GM21576 (cell line): Measurements from ENCODE around the gene MYH10.

Experiments
- ATAC-seq: cut with Tn5 transposase; IDR thresholded peaks from one replicate; pipeline ENCODE4 v1.9.1; 2021; ENCODE audit warnings: mild to moderate bottlenecking, moderate library complexity; ENCODE audit not compliant: unreplicated experiment

Gene MYH10

GRCh38 chr17:8499171-8499570 is 131.4 kb downstream of the MYH10 start:
- ATAC-seq: no peak

GRCh38 chr17:8496081-8496480 is 134.4 kb downstream of the MYH10 start:
- no peak for ATAC-seq

GRCh38 chr17:8494506-8495111 is 135.9 kb downstream of the MYH10 start:
- no peak for ATAC-seq

GRCh38 chr17:8494021-8494420 is 136.5 kb downstream of the MYH10 start:
- no peak for ATAC-seq

GRCh38 chr17:8492121-8492520 is 138.4 kb downstream of the MYH10 start:
- no peak for ATAC-seq

DNA sequence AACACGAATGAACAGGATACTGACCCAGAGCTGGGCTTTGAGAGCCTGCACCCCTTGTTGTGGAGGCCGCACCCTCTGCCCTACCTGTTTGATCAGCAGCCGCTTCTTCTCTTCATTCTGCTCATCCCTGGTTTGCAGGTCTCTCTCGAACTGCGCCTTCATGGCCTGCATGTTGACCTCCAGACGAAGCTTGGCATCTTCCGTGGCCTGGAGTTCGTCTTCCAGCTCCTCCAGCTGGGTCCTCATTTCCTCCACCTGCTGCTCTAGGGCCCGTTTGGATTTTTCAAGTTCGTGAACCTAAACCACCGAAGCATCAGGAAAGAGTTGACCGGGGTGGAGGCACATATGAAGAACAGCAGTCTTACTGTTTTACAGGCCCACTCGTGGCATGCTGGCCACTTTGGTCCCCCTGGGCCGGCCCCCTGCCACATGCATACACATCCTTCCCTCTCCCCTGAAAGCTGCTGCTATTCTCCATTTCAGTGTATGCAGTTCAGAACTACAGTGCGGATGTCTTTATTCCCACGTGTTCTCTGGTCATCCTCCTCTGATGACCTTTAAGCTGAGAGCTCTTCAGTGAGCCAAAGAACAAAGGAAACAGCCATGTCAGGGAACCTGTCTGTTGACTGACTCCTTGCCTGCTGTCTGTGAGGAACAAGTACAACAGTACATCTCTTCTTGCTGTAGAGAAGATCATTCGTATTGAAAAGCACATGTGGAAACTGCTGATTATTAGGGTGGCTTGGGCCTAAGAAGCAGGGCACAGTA is 140.1 kb downstream of the MYH10 start:
- ATAC-seq: no peak

DNA sequence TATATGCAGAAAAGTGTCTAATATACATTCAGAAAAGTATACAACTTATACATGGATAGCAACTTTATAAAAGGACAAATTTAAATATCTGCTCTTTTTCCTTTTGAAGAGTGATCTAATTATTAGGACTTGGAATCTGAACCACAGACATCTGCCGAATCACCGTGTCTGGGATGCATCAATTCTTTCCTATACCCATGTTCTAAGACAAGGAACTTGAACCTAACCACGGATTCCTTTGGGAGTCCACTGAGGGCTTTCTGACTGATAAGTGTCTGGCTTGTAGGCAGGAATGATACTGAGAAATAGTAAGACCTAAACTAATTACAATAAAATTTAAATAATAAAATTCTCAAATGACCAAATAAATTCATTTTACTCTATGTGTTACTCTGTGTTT is 140.7 kb downstream of the MYH10 start:
- ATAC-seq: no peak

- ATAC-seq: no peak
These were observed 141.6 kb downstream of the MYH10 start for GRCh38 chr17:8488901-8489300.

- no peak for ATAC-seq
These were observed 142.0 kb downstream of the MYH10 start for GRCh38 chr17:8488491-8488890.

DNA sequence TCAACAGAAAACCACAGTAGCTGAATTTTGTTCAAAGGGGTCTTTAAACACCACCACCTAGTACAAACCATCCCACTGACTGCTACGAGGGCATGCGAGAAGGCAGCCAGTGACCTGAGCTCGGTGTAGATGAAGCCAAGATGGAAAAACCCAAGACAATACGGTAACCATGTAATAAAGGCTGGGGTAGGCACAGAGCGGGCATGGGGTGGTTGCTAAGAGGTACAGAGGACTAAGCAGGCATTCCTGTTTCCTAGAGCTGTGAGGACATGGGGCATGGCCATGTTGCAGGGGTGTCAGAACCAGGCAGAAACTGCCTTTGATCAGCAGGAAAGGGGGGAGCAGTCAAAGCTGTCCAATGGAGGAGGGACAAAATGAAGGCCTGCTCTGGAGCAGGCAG is 142.8 kb downstream of the MYH10 start:
- ATAC-seq: no peak

- ATAC-seq: no peak
These were observed 143.3 kb downstream of the MYH10 start for GRCh38 chr17:8487130-8487645.

DNA sequence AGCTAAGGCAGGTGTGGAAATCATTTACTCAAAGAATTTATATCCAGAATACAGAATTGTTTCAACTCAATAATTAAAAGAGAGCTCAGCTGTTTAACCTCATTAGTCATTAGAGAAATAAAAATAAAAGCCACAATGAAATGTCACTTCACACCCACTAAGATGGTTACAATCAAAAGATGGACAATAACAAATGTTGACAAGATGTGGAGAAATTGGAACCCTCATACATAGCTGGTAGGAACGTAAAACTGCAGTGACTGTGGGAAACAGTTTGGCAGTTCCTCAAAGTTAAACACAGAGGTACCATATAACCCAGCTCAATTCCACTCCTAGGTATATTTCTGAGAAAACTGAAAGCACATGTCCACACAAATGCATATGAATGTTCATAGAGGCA is 145.0 kb downstream of the MYH10 start:
- no peak for ATAC-seq

GRCh38 chr17:8484465-8484864 is 146.1 kb downstream of the MYH10 start:
- no peak for ATAC-seq

- ATAC-seq: no peak
These were observed 148.0 kb downstream of the MYH10 start for GRCh38 chr17:8482546-8482945.

DNA sequence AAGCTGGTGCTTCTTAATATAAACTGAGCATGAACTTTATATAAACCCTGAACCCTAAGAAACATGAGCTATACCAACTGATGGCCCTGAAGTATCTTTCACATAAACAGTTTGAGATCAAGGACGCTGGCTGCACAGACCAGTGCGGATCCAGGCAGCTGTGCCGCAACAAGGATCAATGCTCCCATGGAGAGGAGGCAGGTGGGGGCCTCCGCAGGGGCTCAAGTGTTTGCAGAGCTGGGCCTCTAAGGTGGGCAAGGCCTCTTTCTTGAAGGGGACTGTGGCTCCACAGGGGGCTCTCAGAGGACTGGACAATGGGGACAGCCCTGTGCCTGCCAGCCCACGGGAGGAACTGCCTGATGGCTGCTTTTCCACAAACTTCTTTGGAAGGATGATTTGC is 148.8 kb downstream of the MYH10 start:
- ATAC-seq: no peak

DNA sequence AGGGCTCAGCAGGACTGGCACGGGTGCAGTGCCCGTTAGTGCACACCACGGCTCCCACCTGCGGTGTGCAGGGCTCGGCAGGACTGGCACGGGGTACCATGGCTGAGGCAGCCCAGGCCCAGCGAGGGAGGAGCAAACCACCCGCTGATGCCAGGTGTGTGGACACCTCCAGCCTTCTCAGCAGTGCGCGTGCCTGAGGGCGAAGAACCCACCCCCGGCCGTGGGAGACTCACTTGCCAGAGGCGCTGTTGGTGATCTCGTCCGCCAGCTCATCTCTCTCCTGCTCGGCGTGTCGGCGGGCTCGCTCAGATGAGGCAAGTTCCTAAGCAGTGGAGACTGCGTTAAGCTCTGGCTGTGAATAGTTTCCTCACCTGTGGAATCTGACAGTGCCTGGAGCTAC is 149.4 kb downstream of the MYH10 start:
- ATAC-seq: no peak

- ATAC-seq: no peak
These were observed 150.2 kb downstream of the MYH10 start for GRCh38 chr17:8480011-8480976.

- no peak for ATAC-seq
These were observed 151.0 kb downstream of the MYH10 start for GRCh38 chr17:8479431-8479947.

DNA sequence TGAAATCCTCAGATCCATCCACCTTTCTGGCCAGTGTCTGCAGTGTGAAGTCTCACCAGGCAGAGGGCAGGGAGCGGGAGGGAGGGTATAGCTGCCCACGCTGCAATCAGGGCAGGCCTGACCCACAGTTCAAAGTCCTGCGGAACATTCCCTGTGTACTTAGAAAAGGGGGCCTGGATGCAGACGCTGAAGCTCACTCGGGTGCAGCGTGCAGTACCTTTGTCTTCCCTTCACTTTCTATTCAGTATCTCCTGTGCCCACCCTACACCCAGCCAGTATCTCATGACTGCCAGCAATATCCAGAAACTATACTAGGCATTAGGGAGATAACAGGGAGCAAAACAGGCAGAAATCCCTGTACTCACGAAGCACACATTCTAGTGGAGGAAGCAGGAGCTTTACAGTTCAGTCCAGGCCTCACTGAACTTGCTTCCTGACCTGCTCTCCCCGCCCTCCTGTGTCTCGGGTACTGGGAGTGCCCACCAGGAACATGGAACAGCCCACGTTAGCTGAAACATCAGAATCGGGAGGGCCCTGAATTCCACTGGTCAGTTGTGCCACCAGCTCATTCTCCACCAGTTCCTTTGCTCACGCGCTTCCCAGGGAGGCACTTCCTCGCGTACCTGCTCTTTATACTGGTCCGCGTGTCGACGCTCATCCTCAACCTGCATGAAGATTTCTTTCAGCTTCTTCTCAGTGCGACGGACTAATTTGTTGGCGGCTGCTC is 152.6 kb downstream of the MYH10 start:
- no peak for ATAC-seq

DNA sequence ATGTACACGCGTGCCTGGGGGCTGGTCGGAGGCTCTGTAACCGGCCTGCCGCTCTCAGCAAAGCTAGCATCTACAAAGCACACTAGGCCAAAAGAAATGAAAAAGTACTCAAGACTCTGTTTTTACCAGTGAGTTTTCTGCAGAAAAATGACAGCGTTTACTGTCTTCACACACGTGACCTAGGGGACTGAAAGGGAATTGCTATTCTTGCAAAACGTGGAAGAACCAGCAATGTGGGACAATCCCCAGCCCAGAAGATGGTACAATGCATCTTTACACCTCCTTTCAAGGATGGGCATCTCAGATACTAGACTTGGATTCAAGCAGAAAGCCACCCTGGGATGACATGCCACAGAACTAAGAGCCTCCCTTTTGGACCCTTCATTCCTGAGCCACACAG is 153.4 kb downstream of the MYH10 start:
- no peak for ATAC-seq
